Fibroblast of lung (primary cell): ENCODE results near the gene KDM1A. TPM values are rescaled to one million over a fixed set of nuclear protein-coding genes. Genes with fewer than 3 reads are reported as not detected.

ENCODE experiments used
- DNase-seq, 2 donors: peaks; one replicate each; pipeline versions ENCODE4 v3.0.0 to v3.0.0-alpha.2; 2010; ENCODE audit warnings: low read depth in 2 of 2
- H2AFZ ChIP-seq: 2 replicates; pipeline ENCODE4 v1.5.1; 2012; ENCODE audit warnings: low read length, control low read depth, inconsistent platforms
- H3K27ac ChIP-seq: 2 replicates; pipeline ENCODE4 v1.5.1; 2011; ENCODE audit warnings: low read length, control low read depth; ENCODE audit not compliant: insufficient read depth
- H3K27me3 ChIP-seq: 2 replicates; pipeline ENCODE4 v1.5.1; 2011; ENCODE audit warnings: mild to moderate bottlenecking, low read length; ENCODE audit not compliant: control insufficient read depth, insufficient read depth
- H3K36me3 ChIP-seq: 2 replicates; pipeline ENCODE4 v1.5.1; 2011; ENCODE audit warnings: low read length; ENCODE audit not compliant: control insufficient read depth, insufficient read depth
- H3K4me1 ChIP-seq: 2 replicates; pipeline ENCODE4 v1.5.1; 2011; ENCODE audit warnings: low read length; ENCODE audit not compliant: control insufficient read depth, insufficient read depth; ENCODE audit errors: extremely low read depth
- H3K4me2 ChIP-seq: 2 replicates; pipeline ENCODE4 v1.5.1; 2011; ENCODE audit warnings: low read length, control low read depth; ENCODE audit not compliant: insufficient read depth; ENCODE audit errors: extremely low read depth
- H3K4me3 ChIP-seq, 4 experiments: fragments of 200-600 bp in 1 of 4; sonication (generic) in 1 of 4; replicated peaks in 1 of 4; 2 replicates each; pipeline ENCODE4 v1.5.1; 2011 to 2016; ENCODE audit warnings: low read length in 4 of 4, low read depth in 3 of 4, mild to moderate bottlenecking in 3 of 4, control low read depth in 2 of 4, inconsistent platforms in 1 of 4, mixed read lengths in 1 of 4; ENCODE audit not compliant: insufficient read depth in 1 of 4; ENCODE audit errors: control extremely low read depth in 1 of 4
- H3K79me2 ChIP-seq: 2 replicates; pipeline ENCODE4 v1.5.1; 2012; ENCODE audit warnings: mild to moderate bottlenecking, low read length, inconsistent platforms; ENCODE audit not compliant: control insufficient read depth, insufficient read depth
- H3K9ac ChIP-seq: 2 replicates; pipeline ENCODE4 v1.5.1; 2011; ENCODE audit warnings: mild to moderate bottlenecking, low read length, control low read depth; ENCODE audit not compliant: insufficient read depth
- H3K9me3 ChIP-seq: 2 replicates; pipeline ENCODE4 v1.5.1; 2012; ENCODE audit warnings: low read depth, low read length; ENCODE audit not compliant: control insufficient read depth, insufficient read depth
- H4K20me1 ChIP-seq: 2 replicates; pipeline ENCODE4 v1.5.1; 2011; ENCODE audit warnings: low read length; ENCODE audit not compliant: control insufficient read depth, insufficient read depth; ENCODE audit errors: extremely low read depth
- EZH2 ChIP-seq: IDR thresholded peaks from 2 replicates; pipeline ENCODE4 v1.5.1; 2012; ENCODE audit warnings: low read length, control low read depth, mild to moderate bottlenecking; ENCODE audit errors: missing control alignments
- polyA plus RNA-seq, 2 donors: library from polyadenylated mRNA; depleted of rRNA in 1 of 2; stranded (reverse) in 1 of 2; unstranded in 1 of 2; fragments of >200 nt; gene quantifications; 2 replicates each; pipeline ENCODE4 v1.2.1, GENCODE V29; 2011 to 2012; ENCODE audit warnings: missing spikeins in 1 of 2
- total RNA-seq: library from RNA; depleted of rRNA; stranded (reverse); fragments of >200 nt; gene quantifications from 2 replicates; pipeline ENCODE4 v1.2.1, GENCODE V29; 2014
- TF ChIP-seq, protein P1 (sequence below), 2 donors: IDR thresholded peaks in 1 of 2; conservative IDR thresholded peaks in 1 of 2; 1 replicate in 1 of 2; 2 replicates in 1 of 2; pipeline ENCODE4 v1.5.1; 2011 to 2012; ENCODE audit warnings: low read length in 2 of 2, control low read depth in 1 of 2, inconsistent platforms in 1 of 2, low read depth in 1 of 2, mild to moderate bottlenecking in 1 of 2

The KDM1A gene
- total and polyA plus RNA-seq, 2 donors (not counting 1 experiment from before 2014, with no cell fraction given) = 72.0 to 72.4 TPM

DNA sequence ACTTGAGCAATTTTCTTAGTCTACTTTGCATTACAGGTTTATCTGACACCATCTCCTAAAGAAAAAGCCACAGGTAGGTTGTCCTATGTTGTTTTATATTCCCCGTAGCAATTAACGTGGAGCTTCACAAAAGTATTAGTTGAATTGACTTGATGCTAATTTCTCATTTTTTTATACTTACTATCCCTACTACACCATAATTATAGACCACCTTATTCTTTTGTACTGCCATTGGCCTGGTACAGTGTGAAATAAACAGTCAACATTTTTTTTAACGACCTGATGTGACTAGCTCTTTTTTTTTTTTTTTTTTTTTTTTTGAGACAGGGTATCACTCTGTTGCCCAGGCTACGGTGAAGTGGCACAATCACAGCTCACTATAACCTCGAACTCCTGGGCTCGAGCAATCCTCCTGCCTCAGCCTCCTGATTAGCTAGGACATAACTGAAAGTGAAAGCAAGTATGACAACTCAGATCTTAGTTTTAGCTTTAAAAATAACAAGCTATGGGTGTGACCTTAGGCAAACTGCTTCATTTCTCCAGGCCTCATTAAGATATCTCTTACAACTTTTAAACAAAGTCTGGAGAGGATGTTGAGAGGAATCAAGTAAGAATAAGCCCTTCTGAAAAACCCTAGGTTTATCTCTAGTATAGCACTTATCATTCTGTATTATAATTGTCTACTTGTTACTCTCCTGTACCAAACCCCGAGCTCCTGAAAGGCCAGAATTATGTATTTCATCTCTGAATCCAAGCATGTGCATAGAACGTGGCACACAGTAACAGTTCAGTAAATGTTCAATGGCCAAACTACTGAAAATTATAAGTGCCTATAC, 99.9 kb downstream of the KDM1A start:
- Histone ChIP-seq H3K27me3 (no peaks in the 10 kb centered on the region), H3K27ac (peak overlapping the region; percentile 33), H4K20me1 (no peaks in the 10 kb centered on the region), H3K79me2 (peaks cover 45% of the 10 kb centered on the region), H3K9ac (no peak overlapping the region), H3K9me3 (no peaks in the 10 kb centered on the region), H3K4me1 (peaks cover 2% of the 10 kb centered on the region), H3K36me3 (no peaks in the 10 kb centered on the region), H2AFZ (no peak overlapping the region), H3K4me2 (peak overlapping the region; percentile 79), H3K4me3 (peak overlapping the region in 2 of 4 experiments; percentile 6 to 27)
- peak; percentile 20 to 55 for DNase-seq
- TF ChIP-seq, protein P1, sequence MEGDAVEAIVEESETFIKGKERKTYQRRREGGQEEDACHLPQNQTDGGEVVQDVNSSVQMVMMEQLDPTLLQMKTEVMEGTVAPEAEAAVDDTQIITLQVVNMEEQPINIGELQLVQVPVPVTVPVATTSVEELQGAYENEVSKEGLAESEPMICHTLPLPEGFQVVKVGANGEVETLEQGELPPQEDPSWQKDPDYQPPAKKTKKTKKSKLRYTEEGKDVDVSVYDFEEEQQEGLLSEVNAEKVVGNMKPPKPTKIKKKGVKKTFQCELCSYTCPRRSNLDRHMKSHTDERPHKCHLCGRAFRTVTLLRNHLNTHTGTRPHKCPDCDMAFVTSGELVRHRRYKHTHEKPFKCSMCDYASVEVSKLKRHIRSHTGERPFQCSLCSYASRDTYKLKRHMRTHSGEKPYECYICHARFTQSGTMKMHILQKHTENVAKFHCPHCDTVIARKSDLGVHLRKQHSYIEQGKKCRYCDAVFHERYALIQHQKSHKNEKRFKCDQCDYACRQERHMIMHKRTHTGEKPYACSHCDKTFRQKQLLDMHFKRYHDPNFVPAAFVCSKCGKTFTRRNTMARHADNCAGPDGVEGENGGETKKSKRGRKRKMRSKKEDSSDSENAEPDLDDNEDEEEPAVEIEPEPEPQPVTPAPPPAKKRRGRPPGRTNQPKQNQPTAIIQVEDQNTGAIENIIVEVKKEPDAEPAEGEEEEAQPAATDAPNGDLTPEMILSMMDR (conservative IDR thresholded peaks at IDR 0.05 in 1 of 2, IDR thresholded peaks at IDR 0.05 in 1 of 2; ENCODE audit: low read depth in 1 of 2, low read length in 2 of 2) = no peak
- no peak for TF ChIP-seq EZH2

DNA sequence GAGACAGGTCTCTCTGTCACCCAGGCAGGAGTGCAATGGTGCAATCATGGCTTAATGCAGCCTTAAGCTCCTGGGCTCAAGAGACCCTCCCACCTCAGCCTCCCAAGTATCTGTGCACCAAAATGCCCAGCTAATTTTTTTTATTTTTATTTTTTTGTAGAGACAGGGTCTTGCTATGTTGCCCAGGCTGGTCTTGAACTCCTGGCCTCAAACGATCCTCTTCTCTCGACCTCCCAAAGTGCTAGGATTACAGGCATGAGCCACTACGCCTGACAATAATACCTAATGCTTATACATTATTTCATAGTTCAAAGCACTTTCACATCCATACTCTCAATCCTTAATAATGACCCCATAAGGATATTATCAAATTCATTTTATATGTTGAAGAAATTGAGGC, 101.1 kb downstream of the KDM1A start:
- H3K4me2 ChIP-seq = no peak overlapping the region
- no peak for TF ChIP-seq EZH2
- TF ChIP-seq, protein P1 (conservative IDR thresholded peaks at IDR 0.05 in 1 of 2, IDR thresholded peaks at IDR 0.05 in 1 of 2; ENCODE audit: low read depth in 1 of 2, low read length in 2 of 2) = no peak
- H3K27ac ChIP-seq = no peak overlapping the region
- no peaks in the 10 kb centered on the region for H3K9me3 ChIP-seq
- no peaks in the 10 kb centered on the region for H3K36me3 ChIP-seq
- no peak overlapping the region for H3K9ac ChIP-seq
- no peaks in the 10 kb centered on the region for H4K20me1 ChIP-seq
- H3K27me3 ChIP-seq = no peaks in the 10 kb centered on the region
- no peak overlapping the region for H3K4me3 ChIP-seq
- H3K79me2 ChIP-seq = peaks cover 45% of the 10 kb centered on the region
- H3K4me1 ChIP-seq = no peaks in the 10 kb centered on the region
- no peak for DNase-seq
- no peak overlapping the region for H2AFZ ChIP-seq

DNA sequence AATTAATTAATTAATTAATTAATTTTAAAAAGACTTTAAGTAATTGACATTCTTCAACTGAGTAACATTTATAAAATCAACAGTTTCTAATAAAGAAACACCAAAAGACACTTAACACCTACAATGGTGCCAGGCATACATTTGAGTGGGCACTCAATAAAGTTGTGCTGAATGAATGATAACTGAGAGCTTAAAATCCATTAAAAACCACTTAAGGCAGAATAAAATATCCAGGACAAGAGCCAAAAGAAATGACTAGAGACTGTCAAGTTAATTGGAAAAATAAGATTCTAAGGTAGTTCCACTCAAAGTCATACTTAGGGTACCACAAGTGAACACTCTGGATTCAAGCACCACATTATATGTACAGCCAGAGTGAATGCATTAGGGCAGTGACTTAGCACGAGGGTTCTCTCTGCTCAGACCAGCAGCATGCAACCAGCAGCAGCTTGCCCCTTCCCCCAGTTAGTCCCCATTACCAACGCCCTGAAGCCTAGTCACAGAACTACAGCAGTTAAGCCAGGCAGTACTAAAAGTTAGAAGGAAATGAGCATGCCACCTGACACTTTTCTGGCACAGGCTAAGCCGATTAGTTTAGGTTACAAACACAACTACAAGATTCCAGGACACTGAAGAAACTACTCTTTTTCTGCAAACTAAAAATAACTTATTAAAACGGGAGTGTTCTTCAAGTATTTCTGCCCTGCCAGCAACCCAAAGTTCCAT, 102.9 kb downstream of the KDM1A start:
- Histone ChIP-seq H3K9me3 (no peaks in the 10 kb centered on the region), H3K9ac (no peak overlapping the region), H3K4me1 (peaks cover 3% of the 10 kb centered on the region), H3K4me3 (no peak overlapping the region), H3K79me2 (peaks cover 35% of the 10 kb centered on the region), H2AFZ (no peak overlapping the region), H3K4me2 (peak overlapping the region; percentile 53), H3K27ac (no peak overlapping the region), H4K20me1 (no peaks in the 10 kb centered on the region), H3K36me3 (no peaks in the 10 kb centered on the region), H3K27me3 (no peaks in the 10 kb centered on the region)
- DNase-seq = peak; percentile 81 to 85
- TF ChIP-seq, protein P1 (conservative IDR thresholded peaks at IDR 0.05 in 1 of 2, IDR thresholded peaks at IDR 0.05 in 1 of 2; ENCODE audit: low read depth in 1 of 2, low read length in 2 of 2) = no peak
- TF ChIP-seq EZH2 = no peak
